ENCODE measurements around the gene CRTC1.
A peak's percentile ranks its signal among the peaks of the same experiment; 100 is the strongest.

- peak in 1 of 6 experiments; percentile 5 for TF ChIP-seq CTCF (IDR thresholded peaks at IDR 0.05)
- peak in 2 of 4 donors; percentile 22 to 69 for TF ChIP-seq POLR2A (IDR thresholded peaks at IDR 0.05)
These were observed at the start of gene CRTC1 for GRCh38 chr19:18683109-18683957.
